ENCODE measurements around the gene EXO5.
"Not testable (repeated sequence)": the region's sequence is repeated elsewhere in the genome, so short reads cannot be mapped to it uniquely, and the experiment has no call there.

The EXO5 gene, protein sequence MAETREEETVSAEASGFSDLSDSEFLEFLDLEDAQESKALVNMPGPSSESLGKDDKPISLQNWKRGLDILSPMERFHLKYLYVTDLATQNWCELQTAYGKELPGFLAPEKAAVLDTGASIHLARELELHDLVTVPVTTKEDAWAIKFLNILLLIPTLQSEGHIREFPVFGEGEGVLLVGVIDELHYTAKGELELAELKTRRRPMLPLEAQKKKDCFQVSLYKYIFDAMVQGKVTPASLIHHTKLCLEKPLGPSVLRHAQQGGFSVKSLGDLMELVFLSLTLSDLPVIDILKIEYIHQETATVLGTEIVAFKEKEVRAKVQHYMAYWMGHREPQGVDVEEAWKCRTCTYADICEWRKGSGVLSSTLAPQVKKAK

GRCh38 chr1:40508375-40509341 lies at the start of gene EXO5:
Gene EXO5 (plus strand): TSS chr1:40508767. CDS start chr1:40514545, 5,778 bp downstream.
- in situ Hi-C loops (cut with MboI; ENCODE audit: low sequenced_read_pairs): no loop called here

DNA sequence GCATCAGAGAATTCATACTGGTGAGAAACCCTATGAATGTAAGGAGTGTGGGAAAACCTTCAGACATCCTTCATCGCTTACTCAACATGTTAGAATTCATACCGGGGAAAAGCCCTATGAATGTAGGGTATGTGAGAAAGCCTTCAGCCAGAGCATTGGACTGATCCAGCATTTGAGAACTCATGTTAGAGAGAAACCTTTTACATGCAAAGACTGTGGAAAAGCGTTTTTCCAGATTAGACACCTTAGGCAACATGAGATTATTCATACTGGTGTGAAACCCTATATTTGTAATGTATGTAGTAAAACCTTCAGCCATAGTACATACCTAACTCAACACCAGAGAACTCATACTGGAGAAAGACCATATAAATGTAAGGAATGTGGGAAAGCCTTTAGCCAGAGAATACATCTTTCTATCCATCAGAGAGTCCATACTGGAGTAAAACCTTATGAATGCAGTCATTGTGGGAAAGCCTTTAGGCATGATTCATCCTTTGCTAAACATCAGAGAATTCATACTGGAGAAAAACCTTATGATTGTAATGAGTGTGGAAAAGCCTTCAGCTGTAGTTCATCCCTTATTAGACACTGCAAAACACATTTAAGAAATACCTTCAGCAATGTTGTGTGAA lies 45.5 kb upstream of the EXO5 start:
- in situ Hi-C loops (cut with MboI; ENCODE audit: low sequenced_read_pairs): no loop called here

- in situ Hi-C loops (cut with MboI; ENCODE audit: low sequenced_read_pairs): no loop called here
These were observed 39.2 kb upstream of the EXO5 start for GRCh38 chr1:40469327-40469726.

DNA sequence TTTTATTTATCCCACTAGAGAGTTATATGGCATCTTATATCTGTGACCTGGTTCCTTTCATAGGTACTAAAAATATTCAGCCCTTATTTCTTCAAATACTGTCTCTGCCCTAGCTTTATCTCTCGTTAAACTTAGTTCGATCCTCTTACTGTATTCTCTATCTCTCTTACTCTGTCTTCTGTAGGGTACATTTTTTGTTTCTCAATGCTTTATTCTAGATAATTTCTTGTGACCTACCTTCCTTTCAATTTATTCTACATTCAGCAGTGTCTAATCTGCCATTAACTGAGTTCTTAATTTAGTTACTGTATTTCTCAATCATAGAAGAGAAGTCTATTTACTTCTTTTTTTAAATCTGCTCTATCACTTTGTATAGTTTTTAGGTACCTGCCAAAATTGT lies 33.3 kb upstream of the EXO5 start:
- in situ Hi-C loops (cut with MboI; ENCODE audit: low sequenced_read_pairs): no loop called here

- in situ Hi-C loops (cut with MboI; ENCODE audit: low sequenced_read_pairs): no loop called here
These were observed 31.5 kb upstream of the EXO5 start, which contains the start of gene ZFP69 for GRCh38 chr1:40476924-40477677. Gene ZFP69 (plus strand): TSS chr1:40477290. CDS start chr1:40479362, 2,072 bp downstream.

- in situ Hi-C loops (cut with MboI; ENCODE audit: low sequenced_read_pairs): no loop called here
These were observed 30.9 kb upstream of the EXO5 start for GRCh38 chr1:40477678-40478053.

- in situ Hi-C loops (cut with MboI; ENCODE audit: low sequenced_read_pairs): no loop called here
These were observed 30.3 kb upstream of the EXO5 start for GRCh38 chr1:40478276-40478675.

GRCh38 chr1:40479156-40479555 lies 29.4 kb upstream of the EXO5 start:
- in situ Hi-C loops (cut with MboI; ENCODE audit: low sequenced_read_pairs): no loop called here

- in situ Hi-C loops (cut with MboI; ENCODE audit: low sequenced_read_pairs): no loop called here
These were observed 13.2 kb upstream of the EXO5 start for GRCh38 chr1:40495315-40495903.

- in situ Hi-C loops (cut with MboI; ENCODE audit: low sequenced_read_pairs): not testable (repeated sequence)
These were observed 5.9 kb upstream of the EXO5 start for GRCh38 chr1:40502651-40503050.

- in situ Hi-C loops (cut with MboI; ENCODE audit: low sequenced_read_pairs): no loop called here
These were observed 594 bp upstream of the EXO5 start for GRCh38 chr1:40507973-40508372.

DNA sequence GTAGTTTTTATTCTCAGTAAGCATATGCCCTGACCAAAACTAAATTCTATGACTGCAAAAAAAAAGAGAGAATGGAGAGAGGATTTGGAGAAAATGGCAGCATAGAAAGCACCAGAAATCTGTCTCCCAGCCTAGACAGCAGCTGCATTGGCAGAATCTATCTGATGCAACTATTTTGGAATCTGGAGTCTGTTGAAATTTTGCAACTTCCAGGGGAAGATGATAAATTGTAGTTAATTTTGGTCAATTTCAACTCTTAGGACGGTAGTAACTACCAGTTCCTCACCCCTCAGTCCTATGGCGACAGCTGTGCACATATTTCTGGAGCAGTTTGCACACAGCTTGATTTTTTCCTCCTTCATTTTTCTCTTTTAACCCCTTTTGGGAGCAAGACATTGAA lies 10.9 kb downstream of the EXO5 start:
- in situ Hi-C loops (cut with MboI; ENCODE audit: low sequenced_read_pairs): no loop called here

DNA sequence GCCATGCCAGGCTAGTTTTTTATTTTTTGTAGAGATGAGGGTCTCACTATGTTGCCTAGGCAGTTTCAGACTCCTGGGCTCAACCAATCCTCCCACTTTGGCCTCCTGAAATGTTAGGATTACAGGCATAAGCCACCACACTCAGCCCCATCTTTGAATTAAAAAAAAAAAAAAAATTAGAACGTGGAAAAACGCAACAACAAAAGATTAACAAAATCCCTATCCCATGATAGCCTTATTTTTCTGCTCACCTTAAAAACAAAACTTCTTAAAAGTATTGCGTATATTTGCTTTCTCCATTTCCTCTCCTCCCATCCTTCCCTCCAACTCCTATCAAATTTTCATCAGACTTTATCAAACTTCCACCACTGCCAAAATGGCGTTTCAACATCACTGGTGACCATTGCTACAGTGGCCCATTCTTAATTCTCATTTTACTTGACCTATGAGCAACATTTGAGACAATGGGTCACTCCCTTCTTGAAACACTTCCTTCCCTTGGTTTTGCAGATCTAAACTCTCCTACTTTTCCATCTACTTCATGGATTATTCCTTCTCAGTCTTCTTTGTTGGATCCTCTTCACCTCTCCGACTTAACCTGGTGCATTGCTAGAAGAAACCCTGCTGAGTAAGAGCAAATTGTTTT lies 22.3 kb downstream of the EXO5 start:
- in situ Hi-C loops (cut with MboI; ENCODE audit: low sequenced_read_pairs): no loop called here

DNA sequence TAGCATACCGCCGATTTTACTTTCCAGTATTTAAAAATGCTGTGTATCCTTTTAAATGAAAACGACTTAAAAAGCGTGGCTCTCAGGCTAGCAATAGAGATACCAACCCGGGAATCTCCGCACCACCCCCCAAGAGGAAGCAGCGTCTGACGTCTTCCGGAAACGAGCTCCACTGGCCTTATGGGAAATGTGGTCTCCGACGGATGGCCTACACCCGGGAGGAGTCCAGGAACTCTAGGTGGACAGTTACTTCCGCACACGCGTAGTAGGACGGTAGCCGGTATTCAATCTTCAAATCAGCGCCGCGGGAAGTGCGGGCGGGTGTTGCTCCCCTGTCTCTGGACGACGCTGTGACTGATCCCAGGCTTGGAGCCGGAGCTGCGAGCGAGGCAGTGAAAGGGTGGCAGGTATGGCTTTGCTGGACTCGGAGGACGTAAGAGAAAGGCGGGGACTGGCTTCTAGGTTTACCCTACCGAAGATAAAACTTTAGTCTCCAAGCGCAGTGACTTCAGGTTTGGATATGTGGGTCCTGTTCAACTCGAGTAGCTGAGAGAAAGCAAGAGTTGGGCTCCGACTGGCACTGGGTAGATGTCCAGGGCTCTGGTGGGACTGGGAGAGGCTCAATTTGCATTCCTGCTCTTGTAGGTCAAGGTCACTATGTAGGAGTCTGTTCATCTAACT lies 23.0 kb downstream of the EXO5 start, which contains the start of gene ZNF684:
Gene ZNF684, plus strand, starts transcription at position 257 of the 681 bp plus-strand sequence. CDS start 1,530 bp downstream, outside the sequence.
- in situ Hi-C loops (cut with MboI; ENCODE audit: low sequenced_read_pairs): no loop called here

DNA sequence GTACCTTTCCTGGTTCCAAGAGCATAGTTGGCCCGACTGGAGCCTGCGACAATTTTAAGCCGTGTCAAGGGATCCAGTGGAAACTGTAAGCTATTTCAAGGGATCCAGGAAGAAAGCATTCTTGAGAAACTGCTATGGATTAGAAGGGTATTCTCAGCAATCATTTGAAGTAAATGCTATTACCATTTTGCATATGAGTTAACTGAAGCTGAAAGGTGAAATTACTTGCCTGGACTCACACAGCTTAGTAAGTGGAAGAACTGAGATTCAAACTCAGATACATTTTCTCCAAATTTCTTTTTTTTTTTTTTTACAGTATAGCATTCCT lies 23.5 kb downstream of the EXO5 start:
- in situ Hi-C loops (cut with MboI; ENCODE audit: low sequenced_read_pairs): no loop called here

DNA sequence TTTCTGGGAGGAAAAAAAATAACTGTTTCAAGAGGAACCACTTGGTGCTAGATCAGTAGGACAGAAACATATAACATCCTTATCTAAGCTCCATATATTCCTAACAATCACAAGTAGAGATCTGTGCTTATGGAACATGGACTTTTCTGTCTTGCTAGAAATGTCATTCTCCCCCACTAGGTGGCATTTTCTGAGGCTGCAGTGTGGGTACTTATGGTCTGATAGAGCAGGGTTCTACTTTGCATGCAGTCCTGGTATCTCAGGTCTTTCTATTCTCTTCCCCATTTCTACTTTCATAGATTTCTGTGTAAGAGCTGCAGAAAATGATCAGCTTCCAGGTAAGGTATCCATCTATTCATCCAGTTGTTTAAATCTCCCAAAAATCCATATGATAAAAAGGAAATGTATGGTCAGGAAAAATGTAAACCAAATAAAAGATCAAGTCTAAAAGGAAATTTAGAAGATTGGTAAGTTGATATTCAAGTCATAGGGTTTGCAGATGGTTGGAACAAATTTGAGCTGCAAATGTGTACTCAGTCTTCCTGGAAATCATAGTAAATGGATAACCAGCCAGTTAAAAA lies 24.4 kb downstream of the EXO5 start:
- in situ Hi-C loops (cut with MboI; ENCODE audit: low sequenced_read_pairs): no loop called here

GRCh38 chr1:40534589-40534988 lies 26.0 kb downstream of the EXO5 start:
- in situ Hi-C loops (cut with MboI; ENCODE audit: low sequenced_read_pairs): no loop called here

DNA sequence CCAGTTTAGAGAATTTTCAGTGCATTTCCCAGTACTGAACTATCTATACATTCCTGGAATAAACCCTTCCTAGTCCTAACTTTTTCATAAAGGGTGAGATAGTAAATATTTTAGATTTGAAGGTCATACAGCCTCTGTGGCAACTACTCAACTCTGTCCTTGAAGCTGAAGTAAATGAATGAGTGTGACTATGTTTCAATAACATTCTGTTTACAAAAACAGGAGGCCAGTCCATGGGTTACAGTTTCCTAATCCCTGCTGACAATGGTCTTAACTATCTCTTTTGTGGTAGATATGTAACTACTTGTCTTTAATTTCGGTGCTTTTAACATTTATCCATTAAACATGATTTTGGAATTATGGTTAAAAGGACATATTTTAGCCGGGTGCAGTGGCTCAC lies 27.2 kb downstream of the EXO5 start:
- in situ Hi-C loops (cut with MboI; ENCODE audit: low sequenced_read_pairs): no loop called here

DNA sequence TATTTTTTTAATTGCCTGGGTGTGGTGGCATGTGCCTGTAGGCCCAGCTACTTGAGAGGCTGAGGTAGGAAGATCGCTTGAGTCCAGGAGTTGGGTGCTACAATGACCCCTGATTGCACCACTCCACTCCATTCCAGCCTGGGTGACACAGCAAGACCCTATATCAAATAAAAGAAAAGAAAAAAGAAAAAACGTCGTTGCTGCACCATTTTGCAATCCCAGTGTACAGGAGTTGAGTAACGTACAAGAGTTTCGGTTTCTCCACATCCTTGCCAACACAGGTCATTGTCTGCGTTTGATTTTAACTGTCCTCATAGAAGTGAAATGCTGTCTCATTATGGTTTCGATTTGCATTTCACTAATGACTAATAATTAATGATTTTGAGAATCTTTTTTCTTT lies 30.8 kb downstream of the EXO5 start:
- in situ Hi-C loops (cut with MboI; ENCODE audit: low sequenced_read_pairs): no loop called here

Measured in hTERT RPE-1 (cell line).